Adipocyte (in vitro differentiated cells): ENCODE data around the gene LRRC8D.

Experiments
- DNase-seq: peaks from one replicate; pipeline ENCODE4 v3.0.0-alpha.2; 2015; ENCODE audit warnings: low read depth
- H3K27me3 ChIP-seq: replicated peaks from 2 replicates; pipeline ENCODE4 v1.7.0; 2013; ENCODE audit warnings: mild to moderate bottlenecking, low read length, moderate library complexity; ENCODE audit not compliant: control insufficient read depth, insufficient read depth
- H3K36me3 ChIP-seq: 2 replicates; pipeline ENCODE4 v1.7.0; 2013; ENCODE audit warnings: low read length, mild to moderate bottlenecking, moderate library complexity; ENCODE audit not compliant: control insufficient read depth, insufficient read depth, severe bottlenecking
- H3K4me1 ChIP-seq: 2 replicates; pipeline ENCODE4 v1.7.0; 2013; ENCODE audit warnings: mild to moderate bottlenecking, low read length, moderate library complexity; ENCODE audit not compliant: control insufficient read depth, insufficient read depth
- H3K4me3 ChIP-seq: 2 replicates; pipeline ENCODE4 v1.7.0; 2013; ENCODE audit warnings: mild to moderate bottlenecking, low read length, moderate library complexity
- H3K9ac ChIP-seq: 2 replicates; pipeline ENCODE4 v1.7.0; 2013; ENCODE audit warnings: mild to moderate bottlenecking, low read length, moderate library complexity
- H3K9me3 ChIP-seq: 2 replicates; pipeline ENCODE4 v1.7.0; 2013; ENCODE audit warnings: mild to moderate bottlenecking, low read length, moderate library complexity; ENCODE audit not compliant: control insufficient read depth

LRRC8D gene

GRCh38 chr1:89837036-89837481 lies 16.2 kb downstream of the LRRC8D start:
- H3K27me3 ChIP-seq, result no peaks in the 10 kb centered on the region
- H3K4me1 ChIP-seq, result peaks cover 5% of the 10 kb centered on the region
- H3K4me3 ChIP-seq, result no peak overlapping the region
- no peaks in the 10 kb centered on the region for H3K9me3 ChIP-seq
- H3K9ac ChIP-seq, result no peak overlapping the region
- H3K36me3 ChIP-seq, result no peaks in the 10 kb centered on the region
- DNase-seq, result no peak

DNA sequence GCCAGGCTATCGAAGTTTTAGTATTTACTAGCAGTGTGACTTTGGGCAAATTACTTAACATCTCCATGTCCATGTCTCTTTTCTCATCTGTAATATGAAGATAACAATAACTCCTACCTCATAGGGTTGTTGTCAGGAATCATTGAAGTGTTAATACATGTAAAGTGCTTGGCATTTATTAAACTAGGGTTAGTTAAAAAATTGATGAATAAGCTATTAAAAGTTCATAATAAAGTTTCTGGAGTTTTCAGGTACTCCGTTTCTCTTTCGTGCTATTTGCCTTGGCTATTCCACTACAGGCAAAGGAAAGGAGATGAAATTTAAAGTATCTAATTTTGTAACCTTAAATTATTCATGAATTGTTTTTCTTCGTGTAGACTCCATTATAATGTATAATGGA lies 16.7 kb downstream of the LRRC8D start:
- Histone ChIP-seq H3K4me3 (no peak overlapping the region), H3K36me3 (no peaks in the 10 kb centered on the region), H3K9ac (no peak overlapping the region), H3K9me3 (no peaks in the 10 kb centered on the region), H3K27me3 (no peaks in the 10 kb centered on the region), H3K4me1 (peaks cover 9% of the 10 kb centered on the region)
- DNase-seq, result no peak

GRCh38 chr1:89839516-89839915 lies 18.7 kb downstream of the LRRC8D start:
- no peak overlapping the region for H3K4me3 ChIP-seq
- H3K4me1 ChIP-seq, result peaks cover 14% of the 10 kb centered on the region
- DNase-seq, result no peak
- H3K36me3 ChIP-seq, result no peaks in the 10 kb centered on the region
- H3K9me3 ChIP-seq, result no peaks in the 10 kb centered on the region
- H3K27me3 ChIP-seq, result no peaks in the 10 kb centered on the region
- H3K9ac ChIP-seq, result no peak overlapping the region

- H3K27me3 ChIP-seq, result no peaks in the 10 kb centered on the region
- H3K36me3 ChIP-seq, result no peaks in the 10 kb centered on the region
- H3K4me3 ChIP-seq, result no peak overlapping the region
Observed at GRCh38 chr1:89841507-89841906, 20.7 kb downstream of the LRRC8D start.

GRCh38 chr1:89842567-89843272 lies 21.9 kb downstream of the LRRC8D start:
- Histone ChIP-seq H3K9ac (peak overlapping the region; percentile 91), H3K9me3 (no peaks in the 10 kb centered on the region), H3K36me3 (peaks cover 5% of the 10 kb centered on the region), H3K4me3 (peak overlapping the region; percentile 93), H3K4me1 (peaks cover 19% of the 10 kb centered on the region), H3K27me3 (no peaks in the 10 kb centered on the region)
- DNase-seq, result peak; percentile 47

More at GRCh38 chr1:89841507-89841906, 20.7 kb downstream of the LRRC8D start:
- no peaks in the 10 kb centered on the region for H3K9me3 ChIP-seq
- H3K9ac ChIP-seq, result no peak overlapping the region
- peaks cover 19% of the 10 kb centered on the region for H3K4me1 ChIP-seq
- no peak for DNase-seq

GRCh38 chr1:89843273-89844130 lies 22.7 kb downstream of the LRRC8D start:
- H3K36me3 ChIP-seq, result peaks cover 9% of the 10 kb centered on the region

GRCh38 chr1:89844241-89844807 lies 23.5 kb downstream of the LRRC8D start:
- Histone ChIP-seq H3K9me3 (no peaks in the 10 kb centered on the region), H3K4me3 (peak overlapping the region; percentile 93), H3K36me3 (peaks cover 10% of the 10 kb centered on the region), H3K4me1 (peaks cover 19% of the 10 kb centered on the region), H3K27me3 (no peaks in the 10 kb centered on the region), H3K9ac (peak overlapping the region; percentile 91)
- no peak for DNase-seq

More at GRCh38 chr1:89843273-89844130, 22.7 kb downstream of the LRRC8D start:
- peak; percentile 87 for DNase-seq
- H3K9ac ChIP-seq, result peak overlapping the region; percentile 91
- H3K4me3 ChIP-seq, result peak overlapping the region; percentile 93
- H3K4me1 ChIP-seq, result peaks cover 19% of the 10 kb centered on the region
- no peaks in the 10 kb centered on the region for H3K9me3 ChIP-seq
- H3K27me3 ChIP-seq, result no peaks in the 10 kb centered on the region

GRCh38 chr1:89844860-89845259 lies 24.0 kb downstream of the LRRC8D start:
- DNase-seq, result no peak
- peaks cover 10% of the 10 kb centered on the region for H3K36me3 ChIP-seq
- H3K9ac ChIP-seq, result peak overlapping the region; percentile 91

GRCh38 chr1:89847191-89847729 lies 26.4 kb downstream of the LRRC8D start:
- no peaks in the 10 kb centered on the region for H3K9me3 ChIP-seq
- peaks cover 17% of the 10 kb centered on the region for H3K4me1 ChIP-seq
- no peak for DNase-seq
- H3K4me3 ChIP-seq, result no peak overlapping the region
- H3K36me3 ChIP-seq, result peaks cover 10% of the 10 kb centered on the region
- H3K27me3 ChIP-seq, result no peaks in the 10 kb centered on the region
- no peak overlapping the region for H3K9ac ChIP-seq

More at GRCh38 chr1:89844860-89845259, 24.0 kb downstream of the LRRC8D start:
- Histone ChIP-seq H3K27me3 (no peaks in the 10 kb centered on the region), H3K4me3 (no peak overlapping the region), H3K9me3 (no peaks in the 10 kb centered on the region), H3K4me1 (peaks cover 19% of the 10 kb centered on the region)

GRCh38 chr1:89850844-89851415 lies 30.1 kb downstream of the LRRC8D start:
- peaks cover 9% of the 10 kb centered on the region for H3K4me1 ChIP-seq
- H3K9me3 ChIP-seq, result no peaks in the 10 kb centered on the region
- no peak overlapping the region for H3K9ac ChIP-seq
- H3K36me3 ChIP-seq, result peaks cover 10% of the 10 kb centered on the region
- H3K27me3 ChIP-seq, result no peaks in the 10 kb centered on the region
- DNase-seq, result no peak
- no peak overlapping the region for H3K4me3 ChIP-seq
